ENCODE data around the gene SYT15B. TPM values are rescaled to one million over a fixed set of nuclear protein-coding genes. Genes with fewer than 3 reads are reported as not detected.
"Not testable (repeated sequence)": the region's sequence is repeated elsewhere in the genome, so short reads cannot be mapped to it uniquely, and the experiment has no call there.

The SYT15B gene
- total and polyA plus RNA-seq, 2 donors from 2014 or later, result 0.39 to 5.7 TPM

DNA sequence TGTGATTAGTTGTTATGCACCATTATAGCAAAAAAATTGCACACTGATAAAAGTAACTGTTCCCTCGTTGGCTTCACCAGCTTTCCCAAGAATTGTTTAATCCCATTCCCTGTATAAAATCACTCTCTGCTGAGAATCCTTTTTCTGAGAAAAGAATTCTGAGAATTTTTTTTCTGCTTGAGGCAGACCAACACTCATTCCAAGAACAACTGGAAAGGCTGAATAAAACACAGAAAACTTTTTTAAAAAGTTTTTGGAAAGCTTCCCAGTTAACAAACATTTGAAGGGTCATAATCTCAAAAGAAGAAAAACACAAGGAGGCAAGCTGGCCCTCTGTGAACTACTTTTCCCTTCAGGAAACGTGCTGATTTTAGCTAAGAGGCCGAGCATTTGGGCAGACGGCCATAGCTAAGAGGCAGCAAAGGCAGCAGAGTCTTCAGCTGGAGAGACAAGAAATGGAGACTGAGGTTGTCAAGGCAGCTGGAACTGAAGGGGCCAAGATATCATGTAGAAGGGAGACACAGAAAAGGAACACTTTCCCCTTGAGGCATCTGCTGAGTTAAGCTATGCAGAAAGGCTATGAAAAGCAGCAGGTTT, 16.5 kb downstream of the SYT15B start:
- H3K27me3 ChIP-seq (ENCODE audit: control insufficient read depth, insufficient read depth, low read length); intact Hi-C loops (cut with DNase I); H3K9me3 ChIP-seq (ENCODE audit: control insufficient read depth in 2 of 3, insufficient read depth in 1 of 3, low read length in 3 of 3); FAIRE-seq; H3K4me1 ChIP-seq (ENCODE audit: control insufficient read depth in 2 of 3, insufficient read depth in 2 of 3, low read depth in 1 of 3, low read length in 3 of 3); H3K36me3 ChIP-seq (ENCODE audit: control insufficient read depth in 2 of 3, insufficient read depth in 3 of 3, low read length in 3 of 3); H3K27ac ChIP-seq (ENCODE audit: low read depth in 2 of 2, low read length in 2 of 2); H3K9ac ChIP-seq (ENCODE audit: low read length in 3 of 3); H3K4me3 ChIP-seq (ENCODE audit: low read length in 3 of 3): not testable (repeated sequence)
- DNase-seq, result peak in 4 of 5 donors; percentile 10 to 43 (median 13)

GRCh38 chr10:47744881-47745280, 18.5 kb downstream of the SYT15B start:
- H3K4me3 ChIP-seq (ENCODE audit: low read length in 3 of 3); H3K27me3 ChIP-seq (ENCODE audit: control insufficient read depth, insufficient read depth, low read length); H3K9ac ChIP-seq (ENCODE audit: low read length in 3 of 3); FAIRE-seq; H3K4me1 ChIP-seq (ENCODE audit: control insufficient read depth in 2 of 3, insufficient read depth in 2 of 3, low read depth in 1 of 3, low read length in 3 of 3); DNase-seq; H3K27ac ChIP-seq (ENCODE audit: low read depth in 2 of 2, low read length in 2 of 2); H3K9me3 ChIP-seq (ENCODE audit: control insufficient read depth in 2 of 3, insufficient read depth in 1 of 3, low read length in 3 of 3); intact Hi-C loops (cut with DNase I); H3K36me3 ChIP-seq (ENCODE audit: control insufficient read depth in 2 of 3, insufficient read depth in 3 of 3, low read length in 3 of 3): not testable (repeated sequence)

- H3K27ac ChIP-seq (ENCODE audit: low read depth in 2 of 2, low read length in 2 of 2); H3K9ac ChIP-seq (ENCODE audit: low read length in 3 of 3); H3K36me3 ChIP-seq (ENCODE audit: control insufficient read depth in 2 of 3, insufficient read depth in 3 of 3, low read length in 3 of 3); H3K27me3 ChIP-seq (ENCODE audit: control insufficient read depth, insufficient read depth, low read length); FAIRE-seq; H3K4me1 ChIP-seq (ENCODE audit: control insufficient read depth in 2 of 3, insufficient read depth in 2 of 3, low read depth in 1 of 3, low read length in 3 of 3); H3K9me3 ChIP-seq (ENCODE audit: control insufficient read depth in 2 of 3, insufficient read depth in 1 of 3, low read length in 3 of 3); intact Hi-C loops (cut with DNase I): not testable (repeated sequence)
- DNase-seq, result peak; percentile 8 to 40 (median 17)
- H3K4me3 ChIP-seq (ENCODE audit: low read length in 3 of 3), result peak overlapping the region in 1 of 3 donors; percentile 28
Measured at GRCh38 chr10:47743611-47744550, 19.5 kb downstream of the SYT15B start.

- H3K4me3 ChIP-seq (ENCODE audit: low read length in 3 of 3); H3K27me3 ChIP-seq (ENCODE audit: control insufficient read depth, insufficient read depth, low read length); intact Hi-C loops (cut with DNase I); H3K36me3 ChIP-seq (ENCODE audit: control insufficient read depth in 2 of 3, insufficient read depth in 3 of 3, low read length in 3 of 3); H3K4me1 ChIP-seq (ENCODE audit: control insufficient read depth in 2 of 3, insufficient read depth in 2 of 3, low read depth in 1 of 3, low read length in 3 of 3); H3K9ac ChIP-seq (ENCODE audit: low read length in 3 of 3); H3K27ac ChIP-seq (ENCODE audit: low read depth in 2 of 2, low read length in 2 of 2); DNase-seq; H3K9me3 ChIP-seq (ENCODE audit: control insufficient read depth in 2 of 3, insufficient read depth in 1 of 3, low read length in 3 of 3); FAIRE-seq: not testable (repeated sequence)
Measured at GRCh38 chr10:47740868-47741267, 22.5 kb downstream of the SYT15B start.

GRCh38 chr10:47730911-47731310, 32.5 kb downstream of the SYT15B start:
- FAIRE-seq; H3K9me3 ChIP-seq (ENCODE audit: control insufficient read depth in 2 of 3, insufficient read depth in 1 of 3, low read length in 3 of 3); H3K36me3 ChIP-seq (ENCODE audit: control insufficient read depth in 2 of 3, insufficient read depth in 3 of 3, low read length in 3 of 3); H3K9ac ChIP-seq (ENCODE audit: low read length in 3 of 3); H3K27ac ChIP-seq (ENCODE audit: low read depth in 2 of 2, low read length in 2 of 2); H3K27me3 ChIP-seq (ENCODE audit: control insufficient read depth, insufficient read depth, low read length); DNase-seq; H3K4me1 ChIP-seq (ENCODE audit: control insufficient read depth in 2 of 3, insufficient read depth in 2 of 3, low read depth in 1 of 3, low read length in 3 of 3); H3K4me3 ChIP-seq (ENCODE audit: low read length in 3 of 3); intact Hi-C loops (cut with DNase I): not testable (repeated sequence)

DNA sequence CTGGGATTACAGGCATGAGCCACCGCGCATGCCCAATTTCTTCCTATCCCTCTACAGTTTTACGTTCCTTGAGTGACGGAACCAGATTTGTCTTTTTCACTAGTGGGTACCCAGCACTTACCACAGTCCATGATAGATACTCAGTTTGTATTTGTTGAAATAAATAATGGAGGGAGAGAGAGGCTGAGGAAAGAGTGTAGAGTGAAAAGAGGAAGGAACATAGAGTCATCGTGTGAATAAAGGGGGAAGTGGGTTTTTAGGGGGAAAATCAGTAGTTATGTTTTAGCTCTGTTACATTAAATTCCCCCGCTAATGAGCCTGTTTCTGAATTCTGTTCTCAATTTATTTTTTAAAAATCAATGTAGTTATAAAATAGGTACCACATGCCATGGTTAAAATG, 37.7 kb downstream of the SYT15B start:
- H3K9me3 ChIP-seq (ENCODE audit: control insufficient read depth in 2 of 3, insufficient read depth in 1 of 3, low read length in 3 of 3); intact Hi-C loops (cut with DNase I); DNase-seq; H3K36me3 ChIP-seq (ENCODE audit: control insufficient read depth in 2 of 3, insufficient read depth in 3 of 3, low read length in 3 of 3); H3K27ac ChIP-seq (ENCODE audit: low read depth in 2 of 2, low read length in 2 of 2); H3K9ac ChIP-seq (ENCODE audit: low read length in 3 of 3); H3K4me1 ChIP-seq (ENCODE audit: control insufficient read depth in 2 of 3, insufficient read depth in 2 of 3, low read depth in 1 of 3, low read length in 3 of 3); H3K4me3 ChIP-seq (ENCODE audit: low read length in 3 of 3); H3K27me3 ChIP-seq (ENCODE audit: control insufficient read depth, insufficient read depth, low read length); FAIRE-seq: not testable (repeated sequence)

DNA sequence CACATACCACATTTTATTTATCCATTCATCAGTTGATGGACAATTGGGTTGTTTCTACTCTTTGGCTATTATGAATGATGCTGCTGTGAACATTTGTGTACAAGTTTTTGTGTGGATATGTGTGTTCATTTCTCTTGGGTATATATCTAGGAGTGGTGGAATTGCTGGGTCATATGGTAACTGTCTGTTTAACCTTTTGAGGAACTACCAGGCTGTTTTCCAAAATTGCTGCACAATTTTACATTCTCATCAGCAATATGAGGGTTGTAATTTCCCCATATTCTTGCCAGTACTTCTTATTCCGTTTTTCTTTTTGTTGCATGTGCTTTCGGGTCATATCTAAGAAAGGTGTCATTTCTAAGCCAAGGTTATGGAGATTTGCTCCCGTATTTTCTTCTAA, 38.3 kb downstream of the SYT15B start:
- intact Hi-C loops (cut with DNase I); H3K9ac ChIP-seq (ENCODE audit: low read length in 3 of 3); H3K4me3 ChIP-seq (ENCODE audit: low read length in 3 of 3); FAIRE-seq; H3K4me1 ChIP-seq (ENCODE audit: control insufficient read depth in 2 of 3, insufficient read depth in 2 of 3, low read depth in 1 of 3, low read length in 3 of 3); H3K36me3 ChIP-seq (ENCODE audit: control insufficient read depth in 2 of 3, insufficient read depth in 3 of 3, low read length in 3 of 3); H3K9me3 ChIP-seq (ENCODE audit: control insufficient read depth in 2 of 3, insufficient read depth in 1 of 3, low read length in 3 of 3); DNase-seq; H3K27me3 ChIP-seq (ENCODE audit: control insufficient read depth, insufficient read depth, low read length); H3K27ac ChIP-seq (ENCODE audit: low read depth in 2 of 2, low read length in 2 of 2): not testable (repeated sequence)

DNA sequence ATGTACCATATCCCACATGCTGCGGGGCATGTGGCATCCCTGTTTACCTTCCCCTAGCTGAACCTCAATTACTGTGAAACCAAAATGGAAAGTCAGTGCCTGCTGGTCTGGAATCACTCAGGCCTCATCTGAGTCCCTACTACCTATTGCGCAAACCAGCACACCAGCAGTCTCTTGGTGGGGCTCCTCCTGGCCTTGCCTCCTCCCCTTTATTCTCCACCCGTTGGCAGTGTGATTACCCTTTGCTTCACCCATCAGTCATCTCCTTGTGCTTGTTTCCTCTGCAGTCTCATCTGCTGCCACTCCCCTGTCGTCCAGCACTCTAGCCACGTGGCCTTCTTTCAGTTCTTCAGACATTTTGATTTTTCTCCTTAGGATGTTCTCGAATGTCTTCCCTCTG, 39.3 kb downstream of the SYT15B start:
- H3K4me3 ChIP-seq (ENCODE audit: low read length in 3 of 3); intact Hi-C loops (cut with DNase I); H3K4me1 ChIP-seq (ENCODE audit: control insufficient read depth in 2 of 3, insufficient read depth in 2 of 3, low read depth in 1 of 3, low read length in 3 of 3): not testable (repeated sequence)

More for the DNA sequence above, 39.3 kb downstream of the SYT15B start:
- not testable (repeated sequence) for DNase-seq; FAIRE-seq; H3K9ac ChIP-seq (ENCODE audit: low read length in 3 of 3); H3K27me3 ChIP-seq (ENCODE audit: control insufficient read depth, insufficient read depth, low read length); H3K36me3 ChIP-seq (ENCODE audit: control insufficient read depth in 2 of 3, insufficient read depth in 3 of 3, low read length in 3 of 3); H3K9me3 ChIP-seq (ENCODE audit: control insufficient read depth in 2 of 3, insufficient read depth in 1 of 3, low read length in 3 of 3); H3K27ac ChIP-seq (ENCODE audit: low read depth in 2 of 2, low read length in 2 of 2)

All from kidney (tissue), 11 donors.